ENCODE data around the gene TLCD3A.

TLCD3A gene

GRCh38 chr17:705863-706262 lies 26.5 kb upstream of the TLCD3A start:
- DNase-seq (ENCODE audit: low read depth in 2 of 2, low spot score in 1 of 2), result no peak

- no peak for DNase-seq (ENCODE audit: low read depth in 2 of 2, low spot score in 1 of 2)
These were observed 24.3 kb upstream of the TLCD3A start for GRCh38 chr17:708132-708531.

GRCh38 chr17:718075-718474 lies 14.3 kb upstream of the TLCD3A start:
- no peak for DNase-seq (ENCODE audit: low read depth in 2 of 2, low spot score in 1 of 2)

GRCh38 chr17:720706-721539 lies 11.5 kb upstream of the TLCD3A start:
- no peak for DNase-seq (ENCODE audit: low read depth in 2 of 2, low spot score in 1 of 2)

- DNase-seq (ENCODE audit: low read depth in 2 of 2, low spot score in 1 of 2), result no peak
These were observed 10.9 kb upstream of the TLCD3A start for GRCh38 chr17:721540-721937.

- no peak for DNase-seq (ENCODE audit: low read depth in 2 of 2, low spot score in 1 of 2)
These were observed 7.3 kb upstream of the TLCD3A start for GRCh38 chr17:725084-725483.

GRCh38 chr17:725746-726145 lies 6.7 kb upstream of the TLCD3A start:
- no peak for DNase-seq (ENCODE audit: low read depth in 2 of 2, low spot score in 1 of 2)

- no peak for DNase-seq (ENCODE audit: low read depth in 2 of 2, low spot score in 1 of 2)
These were observed 6.0 kb upstream of the TLCD3A start for GRCh38 chr17:726271-726919.

GRCh38 chr17:728911-729310 lies 3.5 kb upstream of the TLCD3A start:
- DNase-seq (ENCODE audit: low read depth in 2 of 2, low spot score in 1 of 2), result no peak

GRCh38 chr17:731644-732066 lies 741 bp upstream of the TLCD3A start:
- no peak for DNase-seq (ENCODE audit: low read depth in 2 of 2, low spot score in 1 of 2)

GRCh38 chr17:732902-733720 lies 715 bp downstream of the TLCD3A start:
- DNase-seq (ENCODE audit: low read depth in 2 of 2, low spot score in 1 of 2), result no peak

- DNase-seq (ENCODE audit: low read depth in 2 of 2, low spot score in 1 of 2), result no peak
These were observed 1.3 kb downstream of the TLCD3A start for GRCh38 chr17:733743-734142.

GRCh38 chr17:737561-738113 lies 5.2 kb downstream of the TLCD3A start:
- DNase-seq (ENCODE audit: low read depth in 2 of 2, low spot score in 1 of 2), result no peak

GRCh38 chr17:740240-741017 lies 8.0 kb downstream of the TLCD3A start:
- DNase-seq (ENCODE audit: low read depth in 2 of 2, low spot score in 1 of 2), result no peak

GRCh38 chr17:742147-742793 lies 9.9 kb downstream of the TLCD3A start:
- DNase-seq (ENCODE audit: low read depth in 2 of 2, low spot score in 1 of 2), result no peak

- DNase-seq (ENCODE audit: low read depth in 2 of 2, low spot score in 1 of 2), result no peak
These were observed 10.7 kb downstream of the TLCD3A start for GRCh38 chr17:743139-743538.

- no peak for DNase-seq (ENCODE audit: low read depth in 2 of 2, low spot score in 1 of 2)
These were observed 12.5 kb downstream of the TLCD3A start for GRCh38 chr17:744937-745336.

- DNase-seq (ENCODE audit: low read depth in 2 of 2, low spot score in 1 of 2), result no peak
These were observed 13.0 kb downstream of the TLCD3A start for GRCh38 chr17:745406-745805.

- no peak for DNase-seq (ENCODE audit: low read depth in 2 of 2, low spot score in 1 of 2)
These were observed 13.8 kb downstream of the TLCD3A start for GRCh38 chr17:746181-746580.
